HG03432 (cell line): ENCODE data around the gene SSR1.

Source experiments
- ATAC-seq: cut with Tn5 transposase; IDR thresholded peaks from one replicate; pipeline ENCODE4 v1.9.1; 2021; ENCODE audit warnings: mild to moderate bottlenecking, moderate library complexity; ENCODE audit not compliant: unreplicated experiment

SSR1 gene

GRCh38 chr6:7241709-7242645 is 71.0 kb downstream of the SSR1 start:
- no peak for ATAC-seq

GRCh38 chr6:7241160-7241559 is 71.8 kb downstream of the SSR1 start:
- ATAC-seq, result no peak

- no peak for ATAC-seq
Measured at GRCh38 chr6:7240351-7240750, 72.6 kb downstream of the SSR1 start.

- no peak for ATAC-seq
Measured at GRCh38 chr6:7239590-7239948, 73.4 kb downstream of the SSR1 start.

GRCh38 chr6:7238900-7239589 is 74.0 kb downstream of the SSR1 start:
- peak; percentile 54 for ATAC-seq

GRCh38 chr6:7238526-7238899 is 74.5 kb downstream of the SSR1 start:
- no peak for ATAC-seq

GRCh38 chr6:7237653-7238188 is 75.3 kb downstream of the SSR1 start:
- ATAC-seq, result no peak

GRCh38 chr6:7236306-7237209 is 76.4 kb downstream of the SSR1 start:
- peak; percentile 70 for ATAC-seq

- peak; percentile 1 for ATAC-seq
Measured at GRCh38 chr6:7235712-7236305, 77.2 kb downstream of the SSR1 start.

GRCh38 chr6:7234547-7234946 is 78.5 kb downstream of the SSR1 start:
- no peak for ATAC-seq

- ATAC-seq, result no peak
Measured at GRCh38 chr6:7232351-7232750, 80.6 kb downstream of the SSR1 start.

- no peak for ATAC-seq
Measured at GRCh38 chr6:7230956-7231713, 81.9 kb downstream of the SSR1 start.

GRCh38 chr6:7230327-7230691 is 82.7 kb downstream of the SSR1 start:
- no peak for ATAC-seq

GRCh38 chr6:7229376-7230326 is 83.3 kb downstream of the SSR1 start:
- ATAC-seq, result no peak

- ATAC-seq, result no peak
Measured at GRCh38 chr6:7228662-7229375, 84.2 kb downstream of the SSR1 start.

GRCh38 chr6:7224731-7225130 is 88.3 kb downstream of the SSR1 start:
- ATAC-seq, result no peak

GRCh38 chr6:7222197-7222596 is 90.8 kb downstream of the SSR1 start:
- no peak for ATAC-seq

- ATAC-seq, result no peak
Measured at GRCh38 chr6:7219310-7219709, 93.7 kb downstream of the SSR1 start.
